Activated T-cell treated with anti-CD3 and anti-CD28 coated beads for 4 hours (primary cell): ENCODE results near the gene CHAC1.

Source experiments
- DNase-seq: peaks from one replicate; pipeline ENCODE4 v3.0.0-alpha.2; 2020

The CHAC1 gene

GRCh38 chr15:40991355-40991754, 38.1 kb downstream of the CHAC1 start:
- no peak for DNase-seq

GRCh38 chr15:40992241-40992741, 39.0 kb downstream of the CHAC1 start:
- no peak for DNase-seq

GRCh38 chr15:40992825-40993224, 39.6 kb downstream of the CHAC1 start:
- DNase-seq = no peak

GRCh38 chr15:40995656-40996055, 42.4 kb downstream of the CHAC1 start:
- DNase-seq = no peak

GRCh38 chr15:40999190-40999589, 45.9 kb downstream of the CHAC1 start:
- no peak for DNase-seq

GRCh38 chr15:41001524-41002214, 48.4 kb downstream of the CHAC1 start:
- DNase-seq = no peak

GRCh38 chr15:41004490-41004889, 51.2 kb downstream of the CHAC1 start:
- no peak for DNase-seq
